ENCODE data around the gene SMARCC1.
"Not testable (repeated sequence)": the region's sequence is repeated elsewhere in the genome, so short reads cannot be mapped to it uniquely, and the experiment has no call there.

The SMARCC1 gene

DNA sequence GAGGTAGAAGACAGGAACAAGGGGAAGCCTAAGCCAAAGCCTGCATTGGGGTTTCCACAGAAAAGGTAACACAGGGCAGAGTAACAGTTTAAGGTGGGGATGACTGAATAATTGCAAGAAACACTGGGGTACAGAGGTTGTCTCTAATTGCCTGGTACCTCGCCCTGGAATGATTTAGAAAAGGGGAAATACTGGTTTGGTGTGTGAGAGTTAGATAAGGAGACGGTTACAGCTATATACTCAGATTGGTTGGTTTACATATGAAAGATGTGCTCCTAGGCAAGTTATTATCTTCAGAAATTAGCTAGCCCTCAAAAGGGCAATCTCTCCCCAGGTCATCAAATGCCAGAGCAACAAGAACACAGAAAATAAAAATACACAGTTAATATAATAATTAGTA is 58.8 kb downstream of the SMARCC1 start:
- Histone ChIP-seq H3K27ac (ENCODE audit: low read length) (no peak overlapping the region), H3K36me3 (ENCODE audit: insufficient read depth, low read depth, low read length) (peaks cover 86% of the 10 kb centered on the region), H3K9ac (ENCODE audit: low read depth, low read length) (no peak overlapping the region), H3K4me3 (ENCODE audit: low read length) (no peak overlapping the region), H3K4me1 (ENCODE audit: insufficient read depth, low read length) (no peaks in the 10 kb centered on the region), H3K27me3 (ENCODE audit: insufficient read depth, low read length) (no peaks in the 10 kb centered on the region), H3K9me3 (ENCODE audit: insufficient read depth, low read depth, low read length) (no peaks in the 10 kb centered on the region)

DNA sequence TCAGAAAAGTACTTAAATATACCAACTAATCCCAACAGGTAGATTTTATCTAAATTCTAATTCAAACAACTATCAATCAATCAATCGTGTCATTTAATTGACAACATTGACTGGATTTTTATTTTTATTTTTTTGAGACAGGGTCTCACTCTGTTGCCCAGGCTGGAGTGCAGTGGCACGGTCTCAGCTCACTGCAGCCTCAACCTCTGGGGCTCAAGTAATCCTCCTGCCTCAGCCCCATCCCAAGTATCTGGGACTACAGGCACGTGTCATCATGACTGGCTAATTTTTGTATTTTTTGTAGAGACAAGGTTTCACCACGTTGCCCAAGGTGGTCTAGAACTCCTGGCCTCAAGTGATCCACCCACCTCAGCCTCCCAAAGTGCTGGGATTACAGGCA is 64.2 kb downstream of the SMARCC1 start:
- not testable (repeated sequence) for H3K4me3 ChIP-seq (ENCODE audit: low read length); H3K4me1 ChIP-seq (ENCODE audit: insufficient read depth, low read length); H3K9me3 ChIP-seq (ENCODE audit: insufficient read depth, low read depth, low read length); H3K27me3 ChIP-seq (ENCODE audit: insufficient read depth, low read length); H3K27ac ChIP-seq (ENCODE audit: low read length); H3K9ac ChIP-seq (ENCODE audit: low read depth, low read length)
- H3K36me3 ChIP-seq (ENCODE audit: insufficient read depth, low read depth, low read length), result peaks cover 95% of the 10 kb centered on the region

DNA sequence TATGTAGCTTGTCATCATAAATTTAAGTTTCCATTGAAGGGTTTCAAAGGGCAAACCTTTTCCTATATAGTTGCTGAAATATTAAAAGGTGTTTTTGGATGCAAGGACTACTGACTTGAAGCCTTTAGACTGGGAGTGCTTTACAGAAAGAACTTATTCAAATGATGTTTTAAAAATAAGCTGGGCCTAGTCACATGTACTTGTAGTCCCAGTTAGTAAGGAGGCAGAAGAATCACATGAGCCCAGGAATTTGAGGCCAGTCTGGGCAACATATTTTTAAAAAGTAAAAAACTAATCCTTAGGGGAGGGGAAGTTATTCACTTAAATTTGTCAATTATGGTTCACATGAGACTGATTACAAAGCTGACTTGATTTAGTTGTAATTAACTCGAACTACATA is 65.0 kb downstream of the SMARCC1 start:
- no peak overlapping the region for H3K9ac ChIP-seq (ENCODE audit: low read depth, low read length)
- no peak overlapping the region for H3K27ac ChIP-seq (ENCODE audit: low read length)
- H3K36me3 ChIP-seq (ENCODE audit: insufficient read depth, low read depth, low read length), result peaks cover 97% of the 10 kb centered on the region
- H3K4me3 ChIP-seq (ENCODE audit: low read length), result no peak overlapping the region
- no peaks in the 10 kb centered on the region for H3K27me3 ChIP-seq (ENCODE audit: insufficient read depth, low read length)
- H3K4me1 ChIP-seq (ENCODE audit: insufficient read depth, low read length), result no peaks in the 10 kb centered on the region
- no peaks in the 10 kb centered on the region for H3K9me3 ChIP-seq (ENCODE audit: insufficient read depth, low read depth, low read length)

DNA sequence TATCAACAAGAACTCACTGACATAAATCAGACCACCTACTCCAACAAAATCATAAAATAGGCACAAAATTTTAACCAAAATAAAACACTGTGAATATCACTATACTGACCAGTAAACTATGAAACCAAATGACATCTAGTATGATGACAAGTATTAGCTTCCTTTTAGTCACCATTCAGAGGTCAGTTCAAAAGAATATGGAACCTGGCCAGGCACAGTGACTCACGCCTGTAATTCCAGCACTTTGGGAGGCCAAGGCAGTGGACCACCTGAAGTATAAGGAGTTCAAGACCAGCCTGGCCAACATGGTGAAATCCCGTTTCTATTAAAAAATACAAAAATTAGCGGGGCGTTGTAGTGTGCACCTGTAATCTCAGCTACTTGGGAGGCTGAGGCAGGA is 65.8 kb downstream of the SMARCC1 start:
- Histone ChIP-seq H3K9me3 (ENCODE audit: insufficient read depth, low read depth, low read length) (no peaks in the 10 kb centered on the region), H3K4me1 (ENCODE audit: insufficient read depth, low read length) (no peaks in the 10 kb centered on the region), H3K27me3 (ENCODE audit: insufficient read depth, low read length) (no peaks in the 10 kb centered on the region), H3K4me3 (ENCODE audit: low read length) (no peak overlapping the region), H3K36me3 (ENCODE audit: insufficient read depth, low read depth, low read length) (peaks cover 98% of the 10 kb centered on the region), H3K27ac (ENCODE audit: low read length) (no peak overlapping the region), H3K9ac (ENCODE audit: low read depth, low read length) (no peak overlapping the region)

DNA sequence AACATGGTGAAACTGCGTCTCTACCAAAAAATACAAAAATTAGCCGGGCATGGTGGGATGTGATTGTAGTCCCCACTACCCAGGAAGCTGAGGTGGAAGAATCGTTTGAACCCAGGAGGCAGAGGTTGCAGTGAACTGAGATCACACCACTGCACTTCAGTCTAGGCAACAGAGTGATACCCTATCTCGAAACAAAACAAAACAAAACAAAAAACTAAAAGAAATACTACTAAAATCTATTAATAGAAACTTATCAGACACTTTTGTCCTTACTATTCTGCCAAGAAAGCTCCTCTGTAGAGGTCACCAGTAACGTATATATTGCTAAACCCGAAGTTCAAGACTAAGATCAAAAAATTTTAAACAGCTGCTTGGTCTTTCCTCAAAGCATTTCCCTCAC is 67.1 kb downstream of the SMARCC1 start:
- Histone ChIP-seq H3K4me3 (ENCODE audit: low read length) (no peak overlapping the region), H3K36me3 (ENCODE audit: insufficient read depth, low read depth, low read length) (peaks cover 98% of the 10 kb centered on the region), H3K9ac (ENCODE audit: low read depth, low read length) (no peak overlapping the region), H3K27ac (ENCODE audit: low read length) (no peak overlapping the region), H3K27me3 (ENCODE audit: insufficient read depth, low read length) (no peaks in the 10 kb centered on the region), H3K4me1 (ENCODE audit: insufficient read depth, low read length) (no peaks in the 10 kb centered on the region), H3K9me3 (ENCODE audit: insufficient read depth, low read depth, low read length) (no peaks in the 10 kb centered on the region)

DNA sequence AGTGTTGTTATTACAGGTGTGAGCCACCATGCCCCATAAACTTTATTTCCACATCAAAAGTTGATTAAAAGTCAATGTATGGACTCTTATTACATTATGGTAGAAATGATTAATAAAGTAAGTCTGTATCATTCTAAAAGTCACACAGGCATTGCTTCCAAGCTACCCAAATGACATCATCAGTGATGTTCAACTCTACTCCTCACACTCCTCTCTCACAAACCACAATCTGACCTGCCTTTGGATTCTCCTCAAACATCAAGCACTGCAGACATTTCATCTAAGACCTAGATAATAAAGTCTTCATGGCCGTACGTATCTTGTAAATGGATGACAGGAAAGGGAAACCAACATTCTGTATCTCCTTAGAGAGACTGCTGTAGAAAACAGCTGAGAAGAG is 68.0 kb downstream of the SMARCC1 start:
- H3K4me3 ChIP-seq (ENCODE audit: low read length), result no peak overlapping the region
- H3K27me3 ChIP-seq (ENCODE audit: insufficient read depth, low read length), result no peaks in the 10 kb centered on the region
- no peak overlapping the region for H3K27ac ChIP-seq (ENCODE audit: low read length)
- no peak overlapping the region for H3K9ac ChIP-seq (ENCODE audit: low read depth, low read length)
- no peaks in the 10 kb centered on the region for H3K4me1 ChIP-seq (ENCODE audit: insufficient read depth, low read length)
- peaks cover 98% of the 10 kb centered on the region for H3K36me3 ChIP-seq (ENCODE audit: insufficient read depth, low read depth, low read length)
- H3K9me3 ChIP-seq (ENCODE audit: insufficient read depth, low read depth, low read length), result no peaks in the 10 kb centered on the region

DNA sequence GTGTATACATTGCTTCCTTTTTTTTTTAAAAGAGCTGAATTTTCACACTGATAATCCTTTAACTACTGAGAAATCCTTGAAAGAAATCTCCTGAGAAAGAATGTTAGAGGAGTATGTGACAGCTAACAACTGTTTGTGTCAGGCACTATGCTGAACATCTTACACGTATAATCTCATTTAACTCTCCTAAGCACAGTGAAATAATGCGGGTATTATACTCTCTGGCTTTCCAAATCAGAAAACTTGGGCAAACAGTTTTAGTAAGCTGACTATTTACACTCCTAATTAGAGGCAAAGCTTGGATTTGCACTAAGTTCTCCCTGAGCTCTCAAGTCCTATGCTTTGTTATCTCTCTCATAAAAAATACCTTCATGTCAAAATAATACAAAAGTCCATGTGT is 69.3 kb downstream of the SMARCC1 start:
- Histone ChIP-seq H3K9ac (ENCODE audit: low read depth, low read length) (no peak overlapping the region), H3K4me1 (ENCODE audit: insufficient read depth, low read length) (no peaks in the 10 kb centered on the region), H3K36me3 (ENCODE audit: insufficient read depth, low read depth, low read length) (peaks cover 98% of the 10 kb centered on the region), H3K4me3 (ENCODE audit: low read length) (no peak overlapping the region), H3K9me3 (ENCODE audit: insufficient read depth, low read depth, low read length) (no peaks in the 10 kb centered on the region), H3K27me3 (ENCODE audit: insufficient read depth, low read length) (no peaks in the 10 kb centered on the region), H3K27ac (ENCODE audit: low read length) (no peak overlapping the region)

DNA sequence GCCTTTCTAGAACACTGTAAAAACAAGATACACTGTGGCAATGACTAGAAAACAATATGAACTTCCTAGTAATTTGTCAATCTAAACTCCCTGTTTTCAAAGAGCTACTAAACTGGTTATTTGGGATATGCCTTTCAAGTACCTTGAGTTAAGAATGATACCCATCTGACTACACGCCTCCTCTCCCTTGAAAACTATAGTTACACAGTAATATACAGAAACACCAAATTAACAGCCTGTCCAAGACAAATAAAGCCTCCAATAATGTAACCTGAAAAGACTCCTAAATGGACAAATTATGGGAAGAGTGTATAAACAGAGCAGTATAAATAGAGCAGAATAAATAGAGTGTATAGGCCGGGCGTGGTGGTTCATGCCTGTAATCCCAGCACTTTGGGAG is 70.1 kb downstream of the SMARCC1 start:
- H3K27me3 ChIP-seq (ENCODE audit: insufficient read depth, low read length), result no peaks in the 10 kb centered on the region
- no peak overlapping the region for H3K9ac ChIP-seq (ENCODE audit: low read depth, low read length)
- peaks cover 98% of the 10 kb centered on the region for H3K36me3 ChIP-seq (ENCODE audit: insufficient read depth, low read depth, low read length)
- H3K4me1 ChIP-seq (ENCODE audit: insufficient read depth, low read length), result no peaks in the 10 kb centered on the region
- no peak overlapping the region for H3K27ac ChIP-seq (ENCODE audit: low read length)
- no peaks in the 10 kb centered on the region for H3K9me3 ChIP-seq (ENCODE audit: insufficient read depth, low read depth, low read length)
- no peak overlapping the region for H3K4me3 ChIP-seq (ENCODE audit: low read length)

DNA sequence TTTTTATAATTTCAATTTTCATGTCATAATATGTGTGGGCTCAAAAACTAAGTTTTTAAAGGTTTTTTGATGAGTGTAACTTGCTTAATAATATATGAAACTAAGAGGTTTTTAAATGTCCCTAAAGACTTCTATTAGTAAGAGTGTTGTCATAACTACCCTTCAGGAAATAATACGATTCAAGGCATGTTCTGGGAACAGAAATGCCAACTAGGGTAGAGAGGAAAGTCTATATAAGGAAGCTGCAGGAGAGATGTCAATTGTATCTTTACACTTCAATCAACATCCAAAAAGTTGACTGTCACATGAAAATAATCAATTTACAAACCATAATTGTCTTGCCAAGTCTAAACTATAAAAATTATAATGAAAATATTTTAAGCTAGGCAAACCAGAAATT is 76.3 kb downstream of the SMARCC1 start:
- H3K4me3 ChIP-seq (ENCODE audit: low read length), result no peak overlapping the region
- H3K36me3 ChIP-seq (ENCODE audit: insufficient read depth, low read depth, low read length), result peaks cover 98% of the 10 kb centered on the region
- H3K9me3 ChIP-seq (ENCODE audit: insufficient read depth, low read depth, low read length), result no peaks in the 10 kb centered on the region
- no peak overlapping the region for H3K9ac ChIP-seq (ENCODE audit: low read depth, low read length)
- no peaks in the 10 kb centered on the region for H3K27me3 ChIP-seq (ENCODE audit: insufficient read depth, low read length)
- H3K4me1 ChIP-seq (ENCODE audit: insufficient read depth, low read length), result no peaks in the 10 kb centered on the region
- no peak overlapping the region for H3K27ac ChIP-seq (ENCODE audit: low read length)

DNA sequence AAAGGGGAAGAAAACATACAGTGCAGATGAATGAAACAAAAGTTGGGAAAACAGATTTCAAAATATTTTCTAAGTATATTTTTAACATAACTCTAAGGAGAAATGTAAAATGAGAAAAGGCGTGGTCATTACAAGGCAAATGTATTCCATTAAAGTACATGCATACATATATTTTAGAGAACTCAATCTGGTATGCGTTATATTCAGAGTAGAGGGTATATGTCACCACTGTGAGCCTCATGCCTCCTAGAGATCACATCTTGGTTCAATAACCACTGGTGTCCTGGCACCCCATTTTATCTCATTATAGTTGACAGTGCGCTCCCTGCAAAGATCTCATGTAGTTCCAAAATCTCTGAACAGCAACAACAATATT is 77.5 kb downstream of the SMARCC1 start:
- Histone ChIP-seq H3K4me3 (ENCODE audit: low read length) (no peak overlapping the region), H3K4me1 (ENCODE audit: insufficient read depth, low read length) (no peaks in the 10 kb centered on the region), H3K27me3 (ENCODE audit: insufficient read depth, low read length) (no peaks in the 10 kb centered on the region), H3K27ac (ENCODE audit: low read length) (no peak overlapping the region), H3K36me3 (ENCODE audit: insufficient read depth, low read depth, low read length) (peaks cover 99% of the 10 kb centered on the region), H3K9me3 (ENCODE audit: insufficient read depth, low read depth, low read length) (no peaks in the 10 kb centered on the region), H3K9ac (ENCODE audit: low read depth, low read length) (no peak overlapping the region)

DNA sequence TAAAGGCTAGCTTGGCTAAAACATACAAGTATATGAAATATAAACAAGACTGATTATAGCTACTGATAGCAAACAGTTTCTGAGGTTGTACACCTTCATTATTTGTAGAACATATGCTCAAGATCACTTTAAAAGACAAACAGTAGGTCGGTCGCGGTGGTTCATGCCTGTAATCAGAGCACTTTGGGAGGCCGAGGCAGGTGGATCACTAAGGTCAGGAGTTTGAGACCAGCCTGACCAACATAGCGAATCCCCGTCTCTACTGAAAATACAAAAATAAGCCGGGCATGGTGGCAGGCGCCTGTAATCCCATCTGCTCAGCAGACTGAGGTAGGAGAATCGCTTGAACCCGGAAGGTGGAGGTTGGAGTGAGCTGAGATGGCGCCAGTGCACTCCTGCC is 80.3 kb downstream of the SMARCC1 start:
- H3K27ac ChIP-seq (ENCODE audit: low read length), result no peak overlapping the region
- peaks cover 97% of the 10 kb centered on the region for H3K36me3 ChIP-seq (ENCODE audit: insufficient read depth, low read depth, low read length)
- no peak overlapping the region for H3K4me3 ChIP-seq (ENCODE audit: low read length)
- no peaks in the 10 kb centered on the region for H3K27me3 ChIP-seq (ENCODE audit: insufficient read depth, low read length)
- no peaks in the 10 kb centered on the region for H3K4me1 ChIP-seq (ENCODE audit: insufficient read depth, low read length)
- no peak overlapping the region for H3K9ac ChIP-seq (ENCODE audit: low read depth, low read length)
- H3K9me3 ChIP-seq (ENCODE audit: insufficient read depth, low read depth, low read length), result no peaks in the 10 kb centered on the region

DNA sequence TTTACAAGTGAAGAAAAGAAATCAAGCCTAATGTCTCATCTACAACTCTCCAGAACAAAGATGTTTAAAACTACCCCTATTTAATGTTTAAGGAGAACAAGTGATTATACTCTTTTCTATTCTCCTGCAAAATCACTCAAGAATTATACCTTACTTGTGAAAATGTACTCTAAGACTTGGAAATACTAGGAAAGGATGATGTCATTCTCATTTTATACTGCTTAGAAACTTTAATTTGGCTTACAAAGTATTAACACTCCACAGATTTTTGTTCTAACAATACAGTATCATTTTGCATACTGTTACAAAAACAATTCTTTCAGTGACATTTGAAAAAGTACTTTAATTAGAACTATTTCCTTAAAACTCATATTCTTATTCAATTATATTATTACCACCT is 89.5 kb downstream of the SMARCC1 start:
- Histone ChIP-seq H3K27me3 (ENCODE audit: insufficient read depth, low read length) (no peaks in the 10 kb centered on the region), H3K36me3 (ENCODE audit: insufficient read depth, low read depth, low read length) (peaks cover 98% of the 10 kb centered on the region), H3K27ac (ENCODE audit: low read length) (no peak overlapping the region), H3K4me3 (ENCODE audit: low read length) (no peak overlapping the region), H3K9ac (ENCODE audit: low read depth, low read length) (no peak overlapping the region), H3K9me3 (ENCODE audit: insufficient read depth, low read depth, low read length) (no peaks in the 10 kb centered on the region), H3K4me1 (ENCODE audit: insufficient read depth, low read length) (no peaks in the 10 kb centered on the region)

DNA sequence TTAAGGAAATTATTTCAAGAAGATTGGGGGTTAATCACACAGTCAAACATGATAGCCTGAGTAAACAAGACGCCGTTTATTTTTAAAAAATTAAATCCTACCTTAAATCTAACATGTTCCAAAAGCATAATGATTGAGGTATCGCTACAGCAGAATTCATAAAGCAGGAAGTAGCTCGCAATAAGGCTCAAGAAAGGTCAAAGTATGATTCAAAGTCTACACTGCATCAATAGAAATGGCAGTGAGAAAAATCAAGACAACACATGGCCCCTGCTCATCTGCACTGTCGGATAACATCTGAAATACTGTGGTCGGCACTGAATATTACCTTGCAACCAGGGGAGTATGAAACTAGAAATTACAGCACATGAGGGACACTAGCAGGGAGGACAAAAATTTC is 93.2 kb downstream of the SMARCC1 start:
- Histone ChIP-seq H3K4me1 (ENCODE audit: insufficient read depth, low read length) (no peaks in the 10 kb centered on the region), H3K9ac (ENCODE audit: low read depth, low read length) (no peak overlapping the region), H3K36me3 (ENCODE audit: insufficient read depth, low read depth, low read length) (peaks cover 98% of the 10 kb centered on the region), H3K27ac (ENCODE audit: low read length) (no peak overlapping the region), H3K27me3 (ENCODE audit: insufficient read depth, low read length) (no peaks in the 10 kb centered on the region), H3K9me3 (ENCODE audit: insufficient read depth, low read depth, low read length) (no peaks in the 10 kb centered on the region), H3K4me3 (ENCODE audit: low read length) (no peak overlapping the region)

All from iPS-20b (cell line).